Measurements from ENCODE around the gene PRRT4.

The PRRT4 gene
- long read RNA-seq, partial matches to known transcripts = 0 of 3 reads
- long read RNA-seq, other reads (novel, unspliced or antisense) = 3 of 3 reads

DNA sequence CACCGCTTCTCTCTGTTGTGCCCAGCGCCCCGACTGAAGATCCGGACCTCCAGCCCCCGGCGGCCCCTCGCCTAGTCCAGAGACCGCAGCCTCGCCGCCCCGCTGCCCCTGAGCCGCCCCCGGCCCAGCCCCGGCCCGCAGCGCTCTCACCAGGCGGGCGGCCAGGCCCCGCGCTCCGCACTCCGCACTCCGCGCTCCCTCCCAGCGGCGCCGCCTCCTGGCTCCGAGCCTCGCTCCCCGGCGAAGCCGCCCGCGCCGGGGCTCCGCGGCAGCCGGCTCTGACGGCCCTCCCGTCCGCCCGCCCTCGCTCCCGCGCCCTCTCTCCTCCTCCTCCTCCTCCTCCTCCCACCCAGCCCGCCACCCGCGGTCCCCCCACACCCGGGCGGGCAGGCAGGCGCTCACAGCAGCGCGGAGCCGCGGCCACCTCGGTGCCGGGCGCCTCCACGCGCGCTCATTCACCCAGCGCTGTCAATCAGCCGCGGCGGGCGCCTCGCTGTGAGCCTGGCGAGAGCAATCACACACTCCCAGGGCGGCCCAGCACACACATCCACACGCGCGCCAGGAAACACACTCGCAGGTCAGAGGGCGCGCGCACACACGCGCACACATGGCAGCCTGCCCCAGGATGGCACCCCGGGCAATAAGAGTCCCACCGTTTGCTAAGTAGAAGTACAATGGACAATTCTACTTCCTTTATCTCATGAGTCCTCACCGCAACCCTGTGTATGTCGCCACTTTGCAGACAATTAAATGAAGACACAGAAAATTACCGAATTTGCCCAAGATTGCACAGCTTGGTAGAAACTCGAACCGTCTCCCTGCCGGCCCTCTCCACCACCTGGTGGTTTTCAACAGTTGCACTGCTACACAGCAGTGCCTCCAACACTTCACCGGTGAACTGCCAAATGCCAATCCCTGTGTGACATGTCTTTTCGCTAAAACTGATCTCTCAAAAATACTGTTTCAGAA is at the start of gene PRRT4:
PRRT4 (minus strand) TSS at position 280 of the 969 bp plus-strand sequence.
- DNase-seq (ENCODE audit: low read depth in 1 of 2, low spot score in 1 of 2) = peak; percentile 85 to 91
- Histone ChIP-seq H3K27ac (replicated peaks) (peak within 1 kb of the TSS; percentile 92), H3K4me3 (replicated peaks; ENCODE audit: insufficient read depth, low read length) (peak within 1 kb of the TSS; percentile 63), H3K27me3 (ENCODE audit: insufficient read depth, poor library complexity, severe bottlenecking) (no peaks in the 10 kb centered on the region)
- TF ChIP-seq, protein P1, sequence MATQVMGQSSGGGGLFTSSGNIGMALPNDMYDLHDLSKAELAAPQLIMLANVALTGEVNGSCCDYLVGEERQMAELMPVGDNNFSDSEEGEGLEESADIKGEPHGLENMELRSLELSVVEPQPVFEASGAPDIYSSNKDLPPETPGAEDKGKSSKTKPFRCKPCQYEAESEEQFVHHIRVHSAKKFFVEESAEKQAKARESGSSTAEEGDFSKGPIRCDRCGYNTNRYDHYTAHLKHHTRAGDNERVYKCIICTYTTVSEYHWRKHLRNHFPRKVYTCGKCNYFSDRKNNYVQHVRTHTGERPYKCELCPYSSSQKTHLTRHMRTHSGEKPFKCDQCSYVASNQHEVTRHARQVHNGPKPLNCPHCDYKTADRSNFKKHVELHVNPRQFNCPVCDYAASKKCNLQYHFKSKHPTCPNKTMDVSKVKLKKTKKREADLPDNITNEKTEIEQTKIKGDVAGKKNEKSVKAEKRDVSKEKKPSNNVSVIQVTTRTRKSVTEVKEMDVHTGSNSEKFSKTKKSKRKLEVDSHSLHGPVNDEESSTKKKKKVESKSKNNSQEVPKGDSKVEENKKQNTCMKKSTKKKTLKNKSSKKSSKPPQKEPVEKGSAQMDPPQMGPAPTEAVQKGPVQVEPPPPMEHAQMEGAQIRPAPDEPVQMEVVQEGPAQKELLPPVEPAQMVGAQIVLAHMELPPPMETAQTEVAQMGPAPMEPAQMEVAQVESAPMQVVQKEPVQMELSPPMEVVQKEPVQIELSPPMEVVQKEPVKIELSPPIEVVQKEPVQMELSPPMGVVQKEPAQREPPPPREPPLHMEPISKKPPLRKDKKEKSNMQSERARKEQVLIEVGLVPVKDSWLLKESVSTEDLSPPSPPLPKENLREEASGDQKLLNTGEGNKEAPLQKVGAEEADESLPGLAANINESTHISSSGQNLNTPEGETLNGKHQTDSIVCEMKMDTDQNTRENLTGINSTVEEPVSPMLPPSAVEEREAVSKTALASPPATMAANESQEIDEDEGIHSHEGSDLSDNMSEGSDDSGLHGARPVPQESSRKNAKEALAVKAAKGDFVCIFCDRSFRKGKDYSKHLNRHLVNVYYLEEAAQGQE (IDR thresholded peaks at IDR 0.05; ENCODE audit: insufficient replicate concordance, low read depth) = peak; percentile 58
- TF ChIP-seq SPI1 (IDR thresholded peaks at IDR 0.05; ENCODE audit: borderline replicate concordance, low read depth) = no peak
- no peak for TF ChIP-seq GABPA (IDR thresholded peaks at IDR 0.05; ENCODE audit: low read depth)
- TF ChIP-seq, protein P2, sequence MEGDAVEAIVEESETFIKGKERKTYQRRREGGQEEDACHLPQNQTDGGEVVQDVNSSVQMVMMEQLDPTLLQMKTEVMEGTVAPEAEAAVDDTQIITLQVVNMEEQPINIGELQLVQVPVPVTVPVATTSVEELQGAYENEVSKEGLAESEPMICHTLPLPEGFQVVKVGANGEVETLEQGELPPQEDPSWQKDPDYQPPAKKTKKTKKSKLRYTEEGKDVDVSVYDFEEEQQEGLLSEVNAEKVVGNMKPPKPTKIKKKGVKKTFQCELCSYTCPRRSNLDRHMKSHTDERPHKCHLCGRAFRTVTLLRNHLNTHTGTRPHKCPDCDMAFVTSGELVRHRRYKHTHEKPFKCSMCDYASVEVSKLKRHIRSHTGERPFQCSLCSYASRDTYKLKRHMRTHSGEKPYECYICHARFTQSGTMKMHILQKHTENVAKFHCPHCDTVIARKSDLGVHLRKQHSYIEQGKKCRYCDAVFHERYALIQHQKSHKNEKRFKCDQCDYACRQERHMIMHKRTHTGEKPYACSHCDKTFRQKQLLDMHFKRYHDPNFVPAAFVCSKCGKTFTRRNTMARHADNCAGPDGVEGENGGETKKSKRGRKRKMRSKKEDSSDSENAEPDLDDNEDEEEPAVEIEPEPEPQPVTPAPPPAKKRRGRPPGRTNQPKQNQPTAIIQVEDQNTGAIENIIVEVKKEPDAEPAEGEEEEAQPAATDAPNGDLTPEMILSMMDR (IDR thresholded peaks at IDR 0.05; ENCODE audit: insufficient read depth, low read length) = no peak
- TF ChIP-seq POLR2AphosphoS5 (IDR thresholded peaks at IDR 0.05; ENCODE audit: low read depth) = peak; percentile 78

DNA sequence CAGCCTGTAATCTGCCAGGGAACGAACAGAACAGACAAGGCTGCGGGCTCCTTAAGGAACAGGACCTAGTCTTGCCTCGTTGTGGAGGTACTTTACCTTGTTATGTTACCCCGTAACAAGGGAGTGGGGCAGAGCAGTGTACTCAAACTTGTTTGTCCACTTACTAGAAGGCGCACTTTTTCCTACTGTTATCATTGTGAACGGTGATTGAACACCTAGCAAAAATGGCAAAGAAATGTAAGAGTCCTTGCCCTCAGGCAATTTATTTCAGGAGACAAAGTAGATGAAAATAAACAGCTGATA is 48.9 kb upstream of the PRRT4 start:
- Histone ChIP-seq H3K4me3 (replicated peaks; ENCODE audit: insufficient read depth, low read length) (peak overlapping the region; percentile 75), H3K27me3 (ENCODE audit: insufficient read depth, poor library complexity, severe bottlenecking) (no peaks in the 10 kb centered on the region), H3K27ac (replicated peaks) (peak overlapping the region; percentile 77)
- DNase-seq (ENCODE audit: low read depth in 1 of 2, low spot score in 1 of 2) = no peak
- TF ChIP-seq POLR2AphosphoS5 (IDR thresholded peaks at IDR 0.05; ENCODE audit: low read depth) (no peak), GABPA (IDR thresholded peaks at IDR 0.05; ENCODE audit: low read depth) (no peak), SPI1 (IDR thresholded peaks at IDR 0.05; ENCODE audit: borderline replicate concordance, low read depth) (no peak)
- TF ChIP-seq, protein P2 (IDR thresholded peaks at IDR 0.05; ENCODE audit: insufficient read depth, low read length) = no peak
- TF ChIP-seq, protein P1 (IDR thresholded peaks at IDR 0.05; ENCODE audit: insufficient replicate concordance, low read depth) = no peak

DNA sequence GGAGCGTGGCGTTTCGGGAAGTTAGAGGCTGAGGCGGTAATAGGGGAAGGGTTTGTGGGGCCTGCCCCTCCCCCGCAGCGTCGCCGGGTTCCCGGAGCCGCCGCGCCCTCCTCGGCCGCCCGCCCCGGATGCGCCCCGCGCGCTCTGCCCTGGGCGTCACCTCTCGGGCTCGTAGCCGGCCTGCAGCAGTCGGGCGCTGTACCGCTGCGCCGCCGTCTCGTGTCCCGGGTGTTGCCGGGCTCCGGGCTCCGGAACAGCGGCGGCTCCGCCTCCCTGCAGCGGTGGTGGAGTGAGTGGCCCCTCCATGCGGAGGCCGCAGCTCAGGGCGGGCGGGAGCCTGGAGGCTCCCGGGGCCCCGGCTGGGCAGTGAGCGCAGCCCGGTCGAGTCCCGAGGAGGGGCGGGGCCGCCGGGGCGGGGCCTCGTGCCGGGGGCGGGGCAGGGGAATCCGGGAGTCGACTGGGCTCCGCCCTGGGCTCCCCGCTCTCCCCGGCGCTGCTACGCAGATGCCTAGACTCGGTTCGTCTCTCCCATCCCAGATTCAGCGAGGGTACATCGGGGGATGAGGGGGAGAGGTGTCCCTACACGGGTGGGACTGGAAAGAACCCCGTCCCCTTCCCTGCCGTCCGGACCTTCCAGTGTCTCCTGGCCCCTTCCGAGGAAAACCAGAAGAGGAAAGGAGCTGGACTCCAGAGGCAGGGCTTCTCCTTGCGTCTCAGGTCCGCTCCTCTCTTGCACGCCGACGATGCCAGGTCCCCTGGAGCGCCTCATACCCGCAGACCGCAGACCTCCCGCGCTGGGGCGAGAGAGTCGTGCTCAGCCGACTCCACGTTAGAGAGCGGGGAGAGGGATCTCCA is 48.3 kb upstream of the PRRT4 start, which contains the start of gene IMPDH1:
IMPDH1 (minus strand) TSS at position 387 of the 855 bp plus-strand sequence; CDS start at position 306, 81 bp downstream.
- TF ChIP-seq SPI1 (IDR thresholded peaks at IDR 0.05; ENCODE audit: borderline replicate concordance, low read depth) (peak; percentile 34; the same call in 1 of the 2 replicates), POLR2AphosphoS5 (IDR thresholded peaks at IDR 0.05; ENCODE audit: low read depth) (no peak), GABPA (IDR thresholded peaks at IDR 0.05; ENCODE audit: low read depth) (no peak)
- TF ChIP-seq, protein P1 (IDR thresholded peaks at IDR 0.05; ENCODE audit: insufficient replicate concordance, low read depth) = no peak
- H3K4me3 ChIP-seq (replicated peaks; ENCODE audit: insufficient read depth, low read length) = peak within 1 kb of the TSS; percentile 75
- peak within 1 kb of the TSS; percentile 77 for H3K27ac ChIP-seq (replicated peaks)
- peak; percentile 69 to 90 for DNase-seq (ENCODE audit: low read depth in 1 of 2, low spot score in 1 of 2)
- no peaks in the 10 kb centered on the region for H3K27me3 ChIP-seq (ENCODE audit: insufficient read depth, poor library complexity, severe bottlenecking)
